Neural cell (in vitro differentiated cells): ENCODE measurements around the gene CEP97.

Source experiments
- CTCF ChIP-seq: fragments of 450-650 bp; IDR thresholded peaks from 2 replicates; pipeline ENCODE4 v1.5.1; 2014; ENCODE audit warnings: antibody characterized with exemption, mild to moderate bottlenecking, moderate library complexity; ENCODE audit not compliant: poor library complexity, severe bottlenecking
- EZH2 ChIP-seq: fragments of 200-600, 300-800 bp; shearing (Covaris generic), sonication (generic); IDR thresholded peaks from 2 replicates; pipeline ENCODE4 v1.6.1; 2014; ENCODE audit warnings: antibody characterized with exemption, low read length, borderline replicate concordance, mild to moderate bottlenecking; ENCODE audit not compliant: insufficient read depth, poor library complexity, severe bottlenecking
- POLR2AphosphoS5 ChIP-seq: IDR thresholded peaks from 2 replicates; pipeline ENCODE4 v1.6.1; 2012
- REST ChIP-seq: IDR thresholded peaks from 2 replicates; pipeline ENCODE4 v1.6.1; 2012; ENCODE audit warnings: borderline replicate concordance

- no peak for TF ChIP-seq POLR2AphosphoS5
- TF ChIP-seq CTCF, result no peak
- no peak for TF ChIP-seq EZH2
- TF ChIP-seq REST, result no peak
These were observed 15.3 kb upstream of the CEP97 start for GRCh38 chr3:101709126-101709525.
